ENCODE measurements around the gene WBP2. TPM values are rescaled to one million over a fixed set of nuclear protein-coding genes. Genes with fewer than 3 reads are reported as not detected.

Gene WBP2
- polyA plus RNA-seq, 1 donor (not counting 4 experiments of a cell fraction or from before 2014, with no cell fraction given), result 23.3 TPM

DNA sequence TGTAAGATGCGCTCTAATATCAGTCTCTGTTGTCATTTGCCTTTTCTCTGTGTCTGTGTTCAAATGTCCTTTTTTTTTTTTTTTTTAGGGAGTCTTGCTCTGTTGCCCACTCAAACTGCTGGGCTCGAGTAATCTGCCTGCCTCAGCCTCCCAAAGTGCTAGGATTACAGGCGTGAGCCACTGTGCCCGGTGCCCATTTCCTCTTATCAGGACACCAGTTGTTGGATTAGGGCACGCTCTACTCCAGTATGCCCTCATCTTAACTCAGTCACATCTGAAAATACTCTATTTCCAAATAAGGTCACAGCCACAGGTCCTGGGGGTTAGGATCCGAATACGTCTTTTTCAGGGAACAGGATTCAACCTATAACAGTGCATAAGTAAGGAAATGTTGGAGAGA lies 25.1 kb upstream of the WBP2 start:
- dilution Hi-C loops (cut with MboI; ENCODE audit: extremely low pct_ligation_motif_present, low sequenced_read_pairs), result no loop called here
- TF ChIP-seq EZH2 (IDR thresholded peaks at IDR 0.05; ENCODE audit: low read length), result no peak
- TF ChIP-seq, protein P1, sequence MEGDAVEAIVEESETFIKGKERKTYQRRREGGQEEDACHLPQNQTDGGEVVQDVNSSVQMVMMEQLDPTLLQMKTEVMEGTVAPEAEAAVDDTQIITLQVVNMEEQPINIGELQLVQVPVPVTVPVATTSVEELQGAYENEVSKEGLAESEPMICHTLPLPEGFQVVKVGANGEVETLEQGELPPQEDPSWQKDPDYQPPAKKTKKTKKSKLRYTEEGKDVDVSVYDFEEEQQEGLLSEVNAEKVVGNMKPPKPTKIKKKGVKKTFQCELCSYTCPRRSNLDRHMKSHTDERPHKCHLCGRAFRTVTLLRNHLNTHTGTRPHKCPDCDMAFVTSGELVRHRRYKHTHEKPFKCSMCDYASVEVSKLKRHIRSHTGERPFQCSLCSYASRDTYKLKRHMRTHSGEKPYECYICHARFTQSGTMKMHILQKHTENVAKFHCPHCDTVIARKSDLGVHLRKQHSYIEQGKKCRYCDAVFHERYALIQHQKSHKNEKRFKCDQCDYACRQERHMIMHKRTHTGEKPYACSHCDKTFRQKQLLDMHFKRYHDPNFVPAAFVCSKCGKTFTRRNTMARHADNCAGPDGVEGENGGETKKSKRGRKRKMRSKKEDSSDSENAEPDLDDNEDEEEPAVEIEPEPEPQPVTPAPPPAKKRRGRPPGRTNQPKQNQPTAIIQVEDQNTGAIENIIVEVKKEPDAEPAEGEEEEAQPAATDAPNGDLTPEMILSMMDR (optimal IDR thresholded peaks at IDR 0.05 in 1 of 3, IDR thresholded peaks at IDR 0.05 in 1 of 3, conservative IDR thresholded peaks at IDR 0.05 in 1 of 3; ENCODE audit: extremely low read depth in 1 of 3, insufficient read depth in 2 of 3, low read length in 3 of 3), result no peak
- no peak overlapping the region for H3K27ac ChIP-seq (ENCODE audit: control insufficient read depth, insufficient read depth, low read length)
- H3K4me3 ChIP-seq (ENCODE audit: control insufficient read depth in 2 of 3, extremely low read depth in 1 of 3, insufficient read depth in 2 of 3, low read depth in 1 of 3, low read length in 3 of 3), result no peak overlapping the region
- H3K9ac ChIP-seq (ENCODE audit: control insufficient read depth, extremely low read depth, insufficient read depth, low read length), result no peak overlapping the region
- no peaks in the 10 kb centered on the region for H3K9me3 ChIP-seq (ENCODE audit: control insufficient read depth, low read depth, low read length)
- peaks cover 28% of the 10 kb centered on the region for H3K4me1 ChIP-seq (ENCODE audit: control insufficient read depth, extremely low read depth, insufficient read depth, low read length)
- no peak for DNase-seq (ENCODE audit: low read depth, low spot score)
- FAIRE-seq, result no peak
- H3K27me3 ChIP-seq (ENCODE audit: control insufficient read depth, extremely low read depth, insufficient read depth, low read length), result peaks cover 2% of the 10 kb centered on the region
- no peaks in the 10 kb centered on the region for H3K79me2 ChIP-seq (ENCODE audit: control insufficient read depth, insufficient read depth, low read length)
- no peak overlapping the region for H2AFZ ChIP-seq (ENCODE audit: control insufficient read depth, low read length)
- no peaks in the 10 kb centered on the region for H4K20me1 ChIP-seq (ENCODE audit: control insufficient read depth, extremely low read depth, insufficient read depth, low read length)
- no peak overlapping the region for H3K4me2 ChIP-seq (ENCODE audit: control insufficient read depth, extremely low read depth, insufficient read depth, low read depth, low read length)
- no peaks in the 10 kb centered on the region for H3K9me1 ChIP-seq (ENCODE audit: control insufficient read depth, extremely low read depth, insufficient read depth, low read length)
- no peaks in the 10 kb centered on the region for H3K36me3 ChIP-seq (ENCODE audit: control insufficient read depth in 2 of 2, extremely low read depth in 1 of 2, insufficient read depth in 2 of 2, low read length in 2 of 2)

DNA sequence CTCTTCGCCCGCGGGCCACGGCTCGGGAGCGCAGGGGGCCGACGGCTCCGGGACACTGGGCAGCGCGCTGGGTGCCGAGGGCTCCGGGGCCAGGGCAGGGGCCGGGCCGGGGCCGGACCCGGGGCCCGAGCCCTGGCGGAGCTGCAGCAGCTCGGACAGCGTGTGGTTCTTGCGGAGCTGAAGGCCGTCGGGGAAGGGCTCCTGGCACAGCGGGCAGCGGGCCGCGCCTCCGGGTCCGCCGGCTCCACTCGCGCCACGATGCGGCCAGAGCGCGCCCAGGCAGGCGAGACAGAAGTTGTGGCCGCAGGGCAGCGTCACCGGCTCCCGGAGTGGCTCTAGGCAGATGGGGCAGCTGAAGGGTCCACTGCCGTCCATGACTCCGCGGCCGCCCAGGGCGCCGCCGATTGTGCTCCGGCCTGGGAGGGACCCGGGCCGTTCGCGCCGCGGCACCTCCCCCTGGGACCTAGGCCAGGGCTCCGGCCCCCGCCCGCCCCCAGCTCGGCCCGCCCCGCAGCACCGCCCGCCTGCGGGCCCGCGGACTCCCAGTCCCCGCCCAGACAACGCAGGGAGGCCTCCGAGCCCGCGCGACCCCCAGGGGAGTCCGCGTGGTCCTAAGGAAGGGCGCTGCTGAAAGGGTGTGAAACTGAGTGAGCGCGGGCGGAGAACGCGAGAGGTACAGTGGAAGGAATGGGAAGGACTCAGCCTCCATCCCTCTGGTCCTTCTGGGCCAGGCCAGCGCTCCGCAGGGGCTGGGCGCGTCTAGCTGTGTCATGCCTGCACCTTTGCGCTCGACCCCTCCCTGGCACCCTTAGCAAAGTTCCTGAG lies 23.3 kb upstream of the WBP2 start, which contains the start of gene TRIM47:
Gene TRIM47 (minus strand): TSS at position 408 of the 825 bp plus-strand sequence. CDS start 33 bp downstream, at position 375.
- FAIRE-seq (no peak), DNase-seq (ENCODE audit: low read depth, low spot score) (no peak)
- peak within 1 kb of the TSS; percentile 74 for H3K4me2 ChIP-seq (ENCODE audit: control insufficient read depth, extremely low read depth, insufficient read depth, low read depth, low read length)
- dilution Hi-C loops (cut with MboI; ENCODE audit: extremely low pct_ligation_motif_present, low sequenced_read_pairs), result no loop called here
- peak within 1 kb of the TSS; percentile 83 for H3K9ac ChIP-seq (ENCODE audit: control insufficient read depth, extremely low read depth, insufficient read depth, low read length)
- H3K27me3 ChIP-seq (ENCODE audit: control insufficient read depth, extremely low read depth, insufficient read depth, low read length), result peaks cover 2% of the 10 kb centered on the region
- H4K20me1 ChIP-seq (ENCODE audit: control insufficient read depth, extremely low read depth, insufficient read depth, low read length), result no peaks in the 10 kb centered on the region
- H2AFZ ChIP-seq (ENCODE audit: control insufficient read depth, low read length), result peak within 1 kb of the TSS; percentile 47
- no peaks in the 10 kb centered on the region for H3K79me2 ChIP-seq (ENCODE audit: control insufficient read depth, insufficient read depth, low read length)
- no peaks in the 10 kb centered on the region for H3K9me1 ChIP-seq (ENCODE audit: control insufficient read depth, extremely low read depth, insufficient read depth, low read length)
- no peaks in the 10 kb centered on the region for H3K36me3 ChIP-seq (ENCODE audit: control insufficient read depth in 2 of 2, extremely low read depth in 1 of 2, insufficient read depth in 2 of 2, low read length in 2 of 2)
- TF ChIP-seq, protein P1 (optimal IDR thresholded peaks at IDR 0.05 in 1 of 3, IDR thresholded peaks at IDR 0.05 in 1 of 3, conservative IDR thresholded peaks at IDR 0.05 in 1 of 3; ENCODE audit: extremely low read depth in 1 of 3, insufficient read depth in 2 of 3, low read length in 3 of 3), result peak in 2 of 3 experiments; percentile 25 to 35
- no peak for TF ChIP-seq EZH2 (IDR thresholded peaks at IDR 0.05; ENCODE audit: low read length)
- peaks cover 29% of the 10 kb centered on the region for H3K4me1 ChIP-seq (ENCODE audit: control insufficient read depth, extremely low read depth, insufficient read depth, low read length)
- no peaks in the 10 kb centered on the region for H3K9me3 ChIP-seq (ENCODE audit: control insufficient read depth, low read depth, low read length)
- H3K27ac ChIP-seq (ENCODE audit: control insufficient read depth, insufficient read depth, low read length), result peak within 1 kb of the TSS; percentile 86
- peak within 1 kb of the TSS; percentile 43 to 84 (median 57) for H3K4me3 ChIP-seq (ENCODE audit: control insufficient read depth in 2 of 3, extremely low read depth in 1 of 3, insufficient read depth in 2 of 3, low read depth in 1 of 3, low read length in 3 of 3)

Measured in keratinocyte (primary cell).